CD14-positive monocyte (primary cell): ENCODE measurements around the gene SEMA4G. TPM values are rescaled to one million over a fixed set of nuclear protein-coding genes. Genes with fewer than 3 reads are reported as not detected.
A peak's percentile ranks its signal among the peaks of the same experiment; 100 is the strongest.

ENCODE experiments used
- DNase-seq, 3 donors: peaks; one replicate each; pipeline ENCODE4 v3.0.0-alpha.2; 2011 to 2022
- H2AFZ ChIP-seq: 2 replicates; pipeline ENCODE4 v1.6.0; 2012; ENCODE audit warnings: mild to moderate bottlenecking, low read depth, low read length, inconsistent platforms; ENCODE audit not compliant: insufficient read depth, poor library complexity, severe bottlenecking
- H3K27ac ChIP-seq, 2 donors: 1 replicate in 1 of 2; 2 replicates in 1 of 2; pipeline ENCODE4 v1.5.1; 2012 to 2013; ENCODE audit warnings: low read length in 2 of 2, control low read depth in 1 of 2, inconsistent platforms in 1 of 2, low read depth in 1 of 2, mild to moderate bottlenecking in 1 of 2
- H3K27me3 ChIP-seq, 2 donors: one replicate each; pipeline versions ENCODE4 v1.6.0 to v1.6.1; 2011 to 2013; ENCODE audit warnings: low read length in 2 of 2; ENCODE audit not compliant: control insufficient read depth in 2 of 2, insufficient read depth in 2 of 2
- H3K36me3 ChIP-seq, 2 donors: replicated peaks in 1 of 2; 1 replicate in 1 of 2; 2 replicates in 1 of 2; pipeline versions ENCODE4 v1.5.1 to v1.6.1; 2012 to 2013; ENCODE audit warnings: low read length in 2 of 2, control low read depth in 1 of 2, inconsistent platforms in 1 of 2, mild to moderate bottlenecking in 1 of 2; ENCODE audit not compliant: insufficient read depth in 2 of 2, control insufficient read depth in 1 of 2
- H3K4me1 ChIP-seq, 2 donors: 1 replicate in 1 of 2; 2 replicates in 1 of 2; pipeline versions ENCODE4 v1.5.1 to v1.6.1; 2012 to 2013; ENCODE audit warnings: low read length in 2 of 2, control low read depth in 1 of 2, inconsistent platforms in 1 of 2, mild to moderate bottlenecking in 1 of 2, moderate library complexity in 1 of 2; ENCODE audit not compliant: insufficient read depth in 2 of 2, control insufficient read depth in 1 of 2
- H3K4me2 ChIP-seq: replicated peaks from 2 replicates; pipeline ENCODE3; 2012; ENCODE audit warnings: low read length, moderate library complexity, mild to moderate bottlenecking; ENCODE audit not compliant: poor library complexity, severe bottlenecking; ENCODE audit errors: extremely low read depth
- H3K4me3 ChIP-seq, 3 experiments: fragments of 200-600 bp in 1 of 3; sonication (generic) in 1 of 3; replicated peaks in 1 of 3; 1 replicate in 2 of 3; 2 replicates in 1 of 3; pipeline ENCODE4 v1.5.1; 2011 to 2013; ENCODE audit warnings: low read length in 3 of 3, mild to moderate bottlenecking in 3 of 3, control low read depth in 2 of 3, low read depth in 2 of 3, inconsistent platforms in 1 of 3, moderate library complexity in 1 of 3
- H3K79me2 ChIP-seq: 2 replicates; pipeline ENCODE4 v1.6.0; 2012; ENCODE audit warnings: mild to moderate bottlenecking, control low read depth, inconsistent platforms, low read length, moderate library complexity; ENCODE audit not compliant: insufficient read depth
- H3K9ac ChIP-seq: 2 replicates; pipeline ENCODE4 v1.6.0; 2017; ENCODE audit warnings: low read length, mild to moderate bottlenecking; ENCODE audit not compliant: insufficient read depth, poor library complexity, severe bottlenecking
- H3K9me3 ChIP-seq, 2 donors: replicated peaks in 1 of 2; 1 replicate in 1 of 2; 2 replicates in 1 of 2; pipeline versions ENCODE4 v1.5.1 to v1.6.1; 2012 to 2013; ENCODE audit warnings: low read length in 2 of 2, control low read depth in 1 of 2; ENCODE audit not compliant: control insufficient read depth in 1 of 2, insufficient read depth in 1 of 2
- H4K20me1 ChIP-seq: 2 replicates; pipeline ENCODE4 v1.6.0; 2012; ENCODE audit warnings: mild to moderate bottlenecking, low read length, control low read depth, moderate library complexity; ENCODE audit not compliant: insufficient read depth
- H3K27ac Mint-ChIP-seq, 7 donors: one replicate each; pipeline ENCODE4 v1.8.0; 2020; ENCODE audit warnings: mild to moderate bottlenecking in 7 of 7, mixed read lengths in 7 of 7, moderate library complexity in 6 of 7, inconsistent platforms in 2 of 7
- H3K27me3 Mint-ChIP-seq, 3 donors: one replicate each; pipeline ENCODE4 v1.8.0; 2021 to 2022; ENCODE audit warnings: low read depth in 3 of 3, mild to moderate bottlenecking in 3 of 3, mixed read lengths in 3 of 3, moderate library complexity in 3 of 3, inconsistent platforms in 1 of 3
- H3K36me3 Mint-ChIP-seq, 2 donors: one replicate each; pipeline ENCODE4 v1.8.0; 2020; ENCODE audit warnings: mixed read lengths in 2 of 2, inconsistent platforms in 1 of 2, mild to moderate bottlenecking in 1 of 2
- H3K4me1 Mint-ChIP-seq: one replicate; pipeline ENCODE4 v1.8.0; 2020; ENCODE audit warnings: mild to moderate bottlenecking, mixed read lengths
- H3K4me3 Mint-ChIP-seq, 2 donors: one replicate each; pipeline ENCODE4 v1.8.0; 2020; ENCODE audit warnings: mild to moderate bottlenecking in 2 of 2, mixed read lengths in 2 of 2, moderate library complexity in 1 of 2
- H3K9me3 Mint-ChIP-seq, 7 donors: one replicate each; pipeline ENCODE4 v1.8.0; 2020 to 2022; ENCODE audit warnings: mixed read lengths in 7 of 7, mild to moderate bottlenecking in 6 of 7, moderate library complexity in 6 of 7, inconsistent platforms in 2 of 7
- CTCF ChIP-seq: fragments of 200-600 bp; IDR thresholded peaks from one replicate; pipeline ENCODE4 v1.8.0; 2022; ENCODE audit warnings: antibody characterized with exemption, mild to moderate bottlenecking
- WGBS: methylation state at CpG from one replicate; pipeline ENCODE4 v1.1.5; 2013; ENCODE audit warnings: missing lambda C conversion rate; ENCODE audit not compliant: insufficient coverage; 5-methylcytosine and 5-hydroxymethylcytosine counted together
- intact Hi-C, 2 donors: fragments of 100-400 bp; cut with micrococcal nuclease; formaldehyde crosslinking; loops; one replicate each; pipeline versions ENCODE4 v1.15.0 to v1.15.1; 2023
- polyA plus RNA-seq, 3 donors: library from polyadenylated mRNA; depleted of rRNA in 1 of 3; unstranded in 2 of 3; stranded (reverse) in 1 of 3; fragments of 300-500 nt in 2 of 3; fragments of >200 nt in 1 of 3; fragmentation: Illumina TruSeq in 2 of 3; gene quantifications; 1 replicate in 2 of 3; 2 replicates in 1 of 3; pipeline ENCODE4 v1.2.3, GENCODE V29; 2012 to 2021

The SEMA4G gene
- polyA plus RNA-seq, 3 donors = 0.24 TPM; not detected in 2

DNA sequence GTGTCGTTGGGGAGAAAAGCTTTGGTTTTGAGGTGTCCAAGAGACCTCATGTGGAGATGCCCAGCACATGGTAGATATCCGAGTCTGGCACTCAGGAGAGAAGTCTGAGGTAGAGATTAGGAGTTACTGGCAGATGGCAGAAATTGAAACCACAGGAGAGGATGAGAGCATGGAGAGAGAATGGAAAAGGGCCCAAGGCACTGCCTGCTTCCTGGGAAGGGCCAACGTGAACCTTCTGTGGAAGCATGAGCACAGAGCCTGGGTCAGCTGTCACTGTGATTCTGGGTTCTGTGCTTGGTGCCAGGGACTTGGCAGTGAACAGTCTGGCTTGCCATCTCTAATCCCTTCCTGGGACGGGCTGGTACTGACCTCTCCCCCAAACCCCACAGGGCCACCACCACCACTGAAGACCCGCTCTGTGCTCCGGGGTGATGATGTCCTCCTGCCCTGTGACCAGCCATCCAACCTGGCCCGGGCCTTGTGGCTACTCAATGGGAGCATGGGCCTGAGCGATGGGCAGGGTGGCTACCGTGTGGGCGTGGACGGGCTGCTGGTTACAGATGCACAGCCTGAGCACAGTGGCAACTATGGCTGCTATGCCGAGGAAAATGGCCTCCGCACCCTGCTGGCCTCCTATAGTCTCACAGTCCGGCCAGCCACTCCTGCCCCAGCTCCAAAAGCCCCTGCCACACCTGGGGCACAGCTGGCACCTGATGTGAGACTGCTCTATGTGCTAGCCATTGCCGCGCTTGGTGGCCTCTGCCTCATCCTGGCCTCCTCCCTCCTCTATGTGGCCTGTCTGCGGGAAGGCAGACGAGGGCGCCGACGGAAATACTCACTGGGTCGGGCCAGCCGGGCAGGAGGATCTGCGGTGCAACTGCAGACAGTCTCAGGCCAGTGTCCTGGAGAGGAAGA lies 13.9 kb downstream of the SEMA4G start:
- Mint-ChIP-seq H3K27me3 (peaks cover 0 to 2% (median 2%) of the 10 kb centered on the region in 3 donors), H3K4me1 (peaks cover 19% of the 10 kb centered on the region), H3K9me3 (peaks cover 0 to 6% (median 3%) of the 10 kb centered on the region in 7 donors), H3K27ac (no peak overlapping the region), H3K36me3 (peaks cover 44 to 46% of the 10 kb centered on the region in 2 donors), H3K4me3 (no peak overlapping the region)
- no peaks in the 10 kb centered on the region for H3K27me3 ChIP-seq
- no peak overlapping the region for H2AFZ ChIP-seq
- H3K79me2 ChIP-seq = peaks cover 18% of the 10 kb centered on the region
- intact Hi-C loops = loop anchor here in 1 of 2 donors (10.0 kb wide), 1 partner anchor 68 kb away; the partner anchor contains the start of gene SLF2
- 98% methylated on average over 21 of the region's 24 CpGs for WGBS
- no peak for TF ChIP-seq CTCF
- H4K20me1 ChIP-seq = no peaks in the 10 kb centered on the region
- H3K27ac ChIP-seq = no peak overlapping the region
- H3K4me1 ChIP-seq = peaks cover 16 to 20% of the 10 kb centered on the region in 2 donors
- no peak overlapping the region for H3K9ac ChIP-seq
- no peak overlapping the region for H3K4me3 ChIP-seq
- H3K4me2 ChIP-seq = no peak overlapping the region
- peaks cover 13 to 54% of the 10 kb centered on the region in 2 donors for H3K36me3 ChIP-seq
- no peaks in the 10 kb centered on the region for H3K9me3 ChIP-seq
- no peak for DNase-seq

DNA sequence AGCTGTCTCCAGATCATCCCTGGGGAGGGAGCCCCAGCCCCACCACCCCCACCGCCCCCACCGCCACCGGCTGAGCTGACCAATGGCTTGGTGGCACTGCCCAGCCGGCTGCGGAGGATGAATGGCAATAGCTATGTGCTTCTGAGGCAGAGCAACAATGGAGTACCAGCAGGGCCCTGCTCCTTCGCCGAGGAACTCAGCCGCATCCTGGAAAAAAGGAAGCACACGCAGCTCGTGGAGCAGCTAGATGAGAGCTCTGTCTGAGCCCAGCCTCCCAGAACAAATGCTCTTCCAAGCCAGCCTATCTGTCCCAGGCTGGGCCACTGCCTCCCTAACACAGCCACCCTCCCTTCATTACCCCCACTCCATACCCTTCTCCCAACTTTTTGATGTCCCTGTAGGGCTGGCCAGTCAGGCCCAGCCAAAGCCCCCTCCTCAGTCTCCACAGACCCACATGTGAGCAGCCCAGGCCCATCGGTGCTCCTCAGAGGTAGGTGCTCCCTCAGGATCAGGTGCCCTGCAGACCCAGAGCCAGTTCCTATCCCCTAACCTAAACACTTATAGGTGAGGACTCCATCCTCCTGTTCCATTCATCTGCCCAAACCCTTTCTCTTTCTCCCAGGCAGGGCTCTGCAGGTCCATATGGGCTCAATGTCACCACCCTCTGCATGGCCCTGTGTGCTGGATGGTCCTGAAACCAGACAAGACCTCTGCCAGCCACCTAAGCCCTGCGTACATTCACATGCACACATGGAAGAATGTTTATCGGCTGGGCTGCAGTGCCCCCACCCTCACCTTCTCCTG lies 14.8 kb downstream of the SEMA4G start:
- H3K36me3 Mint-ChIP-seq = peaks cover 40 to 43% of the 10 kb centered on the region in 2 donors
- TF ChIP-seq CTCF = no peak
- H4K20me1 ChIP-seq = no peaks in the 10 kb centered on the region
- H3K4me3 ChIP-seq = no peak overlapping the region
- H3K4me1 ChIP-seq = peaks cover 16 to 24% of the 10 kb centered on the region in 2 donors
- no peak overlapping the region for H3K4me3 Mint-ChIP-seq
- intact Hi-C loops = loop anchor here in 1 of 2 donors (10.0 kb wide), 1 partner anchor 69 kb away; the partner anchor contains the start of gene SLF2
- no peak overlapping the region for H3K9ac ChIP-seq
- H3K9me3 Mint-ChIP-seq = peaks cover 0 to 6% (median 4%) of the 10 kb centered on the region in 7 donors
- WGBS = 91% methylated on average over 8 of the region's 13 CpGs
- DNase-seq = no peak
- H3K9me3 ChIP-seq = no peaks in the 10 kb centered on the region
- H3K4me2 ChIP-seq = no peak overlapping the region
- H2AFZ ChIP-seq = no peak overlapping the region
- H3K36me3 ChIP-seq = peaks cover 13 to 54% of the 10 kb centered on the region in 2 donors
- peak overlapping the region in 1 of 7 donors; percentile 43 for H3K27ac Mint-ChIP-seq
- H3K79me2 ChIP-seq = peaks cover 26% of the 10 kb centered on the region
- H3K4me1 Mint-ChIP-seq = peaks cover 24% of the 10 kb centered on the region
- H3K27me3 Mint-ChIP-seq = peaks cover 0 to 2% (median 0%) of the 10 kb centered on the region in 3 donors
- H3K27me3 ChIP-seq = no peaks in the 10 kb centered on the region
- no peak overlapping the region for H3K27ac ChIP-seq
